A673 (cell line): Measurements from ENCODE around the gene RFX2. TPM values are rescaled to one million over a fixed set of nuclear protein-coding genes. Genes with fewer than 3 reads are reported as not detected.

Experiments used
- BruUV-seq: library from RNA; stranded (reverse); fragments of 400-500 nt; replicated peaks from 2 replicates; lab custom pipeline; 2021; lab: Mats Ljungman, UMichigan
- CTCF ChIA-PET: fragments of 300-600 bp; sonication (Branson Sonifier 250); formaldehyde crosslinking; loops from one replicate; lab custom pipeline; 2022; ENCODE audit warnings: antibody characterized with exemption; lab: Charles Lee
- POLR2A ChIA-PET: fragments of 300-600 bp; sonication (Branson Sonifier 250); formaldehyde crosslinking; loops from one replicate; lab custom pipeline; 2022; ENCODE audit warnings: antibody characterized with exemption; ENCODE audit not compliant: low non-redundant PET; lab: Charles Lee
- DNase-seq: peaks from one replicate; pipeline ENCODE4 v3.0.0-alpha.2; 2015; ENCODE audit warnings: low spot score
- H3K27ac ChIP-seq: fragments of 200-600 bp; sonication (generic); 2 replicates; pipeline ENCODE4 v1.5.1; 2016; ENCODE audit warnings: mixed run types, low read depth, mild to moderate bottlenecking, mixed read lengths, antibody characterized with exemption, low read length; ENCODE audit not compliant: poor library complexity, severe bottlenecking
- H3K27me3 ChIP-seq: fragments of 200-600 bp; sonication (generic); replicated peaks from 2 replicates; pipeline ENCODE4 v1.6.1; 2017; ENCODE audit warnings: mixed run types, low read depth, mild to moderate bottlenecking, mixed read lengths, antibody characterized with exemption, low read length; ENCODE audit not compliant: insufficient read depth, poor library complexity
- H3K36me3 ChIP-seq: fragments of 200-600 bp; sonication (generic); 2 replicates; pipeline ENCODE4 v1.6.1; 2016; ENCODE audit warnings: mixed run types, mild to moderate bottlenecking, mixed read lengths, antibody characterized with exemption, low read length; ENCODE audit not compliant: insufficient read depth, poor library complexity, severe bottlenecking
- H3K4me1 ChIP-seq: fragments of 200-600 bp; sonication (generic); 2 replicates; pipeline ENCODE4 v1.6.1; 2017; ENCODE audit warnings: mixed run types, mild to moderate bottlenecking, mixed read lengths, antibody characterized with exemption, low read length; ENCODE audit not compliant: insufficient read depth, poor library complexity, severe bottlenecking
- H3K4me3 ChIP-seq: fragments of 200-600 bp; sonication (generic); 2 replicates; pipeline ENCODE4 v1.5.1; 2016; ENCODE audit warnings: low read depth, mixed run types, mild to moderate bottlenecking, mixed read lengths, low read length; ENCODE audit not compliant: poor library complexity, severe bottlenecking
- H3K9me3 ChIP-seq: fragments of 200-600 bp; sonication (generic); 2 replicates; pipeline ENCODE4 v1.6.1; 2016; ENCODE audit warnings: mixed run types, low read depth, mild to moderate bottlenecking, mixed read lengths, antibody characterized with exemption, low read length; ENCODE audit not compliant: poor library complexity, severe bottlenecking
- EZH2 ChIP-seq: fragments of 200-600 bp; sonication (generic); IDR thresholded peaks from 2 replicates; pipeline ENCODE4 v1.6.1; 2017; ENCODE audit warnings: borderline replicate concordance, low read depth, mild to moderate bottlenecking, mixed read lengths, antibody characterized with exemption, low read length; ENCODE audit not compliant: poor library complexity, severe bottlenecking
- intact Hi-C: fragments of 100-400 bp; cut with micrococcal nuclease; formaldehyde crosslinking; loops from one replicate; pipeline ENCODE4 v1.10.0; 2022; ENCODE audit not compliant: unreplicated experiment
- total RNA-seq: library from RNA; stranded (reverse); gene quantifications from 2 replicates; pipeline ENCODE4 v1.2.3, GENCODE V29; 2021
- TF ChIP-seq, protein P1 (sequence below): fragments of 300-800, 200-600 bp; sonication (generic); conservative IDR thresholded peaks from 2 replicates; pipeline ENCODE4 v1.5.1; 2017; ENCODE audit warnings: low read depth, mild to moderate bottlenecking, antibody characterized with exemption, low read length, moderate library complexity, mixed read lengths

RFX2 gene
- total RNA-seq, 1 experiment from 2014 or later = 11.7 TPM

DNA sequence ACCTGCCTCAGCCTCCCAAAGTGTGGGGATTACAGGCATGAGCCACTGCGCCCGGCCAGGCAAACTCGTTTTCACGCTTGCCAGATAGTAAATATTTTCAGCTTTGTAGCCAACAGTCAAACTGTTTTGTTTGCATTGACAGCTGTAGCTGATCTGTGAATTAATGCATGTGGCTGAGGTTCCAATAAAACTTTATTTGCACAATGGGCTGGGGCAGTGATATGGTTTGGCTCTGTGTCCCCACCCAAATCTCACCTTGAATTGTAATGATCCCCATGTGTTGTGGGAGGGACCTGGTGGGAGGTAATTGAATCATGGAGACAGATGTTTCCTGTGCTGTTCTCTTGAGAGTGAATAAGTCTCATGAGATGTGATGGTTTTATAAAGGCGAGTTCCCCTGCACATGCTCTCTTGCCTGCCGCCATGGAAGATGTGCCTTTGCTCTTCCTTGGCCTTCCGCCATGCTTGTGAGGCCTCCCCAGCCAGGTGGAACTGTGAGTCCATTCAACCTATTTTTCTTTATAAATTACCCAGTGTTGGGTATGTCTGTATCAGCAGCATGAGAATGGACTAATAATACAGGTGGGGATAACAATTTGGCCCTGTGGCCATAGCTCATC, 110.0 kb downstream of the RFX2 start:
- no TSS peak for BruUV-seq
- no peaks in the 10 kb centered on the region for H3K36me3 ChIP-seq
- H3K27me3 ChIP-seq = no peaks in the 10 kb centered on the region
- H3K4me3 ChIP-seq = no peak overlapping the region
- ChIA-PET POLR2A (no interaction called here), CTCF (no interaction called here)
- no peaks in the 10 kb centered on the region for H3K9me3 ChIP-seq
- TF ChIP-seq EZH2 = no peak
- no peak for DNase-seq
- H3K27ac ChIP-seq = no peak overlapping the region
- H3K4me1 ChIP-seq = no peaks in the 10 kb centered on the region
- intact Hi-C loops = no loop called here

DNA sequence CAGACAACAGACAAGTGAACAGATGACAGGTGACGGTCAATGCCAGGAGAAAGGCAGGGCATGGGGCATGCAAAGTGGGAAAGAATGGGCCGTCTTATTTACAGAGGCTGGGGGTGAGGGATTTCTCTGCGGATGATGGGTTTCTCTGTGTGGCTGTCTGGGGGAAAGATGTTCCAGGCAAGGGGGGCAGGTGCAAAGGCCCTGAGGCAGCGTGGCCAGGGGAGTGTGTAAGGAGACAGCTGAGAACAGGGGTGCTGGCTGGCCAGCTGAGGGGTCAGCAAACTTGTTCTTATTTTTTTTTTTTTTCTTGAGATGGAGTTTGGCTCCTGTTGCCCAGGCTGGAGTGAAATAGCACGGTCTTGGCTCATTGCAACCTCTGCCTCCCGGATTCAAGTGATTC, 110.6 kb downstream of the RFX2 start:
- H3K27me3 ChIP-seq = no peaks in the 10 kb centered on the region
- BruUV-seq = no TSS peak
- no peaks in the 10 kb centered on the region for H3K9me3 ChIP-seq
- no peak overlapping the region for H3K27ac ChIP-seq
- H3K4me3 ChIP-seq = no peak overlapping the region
- CTCF ChIA-PET = no interaction called here
- no peaks in the 10 kb centered on the region for H3K4me1 ChIP-seq
- no peaks in the 10 kb centered on the region for H3K36me3 ChIP-seq
- intact Hi-C loops = no loop called here
- TF ChIP-seq, protein P1, sequence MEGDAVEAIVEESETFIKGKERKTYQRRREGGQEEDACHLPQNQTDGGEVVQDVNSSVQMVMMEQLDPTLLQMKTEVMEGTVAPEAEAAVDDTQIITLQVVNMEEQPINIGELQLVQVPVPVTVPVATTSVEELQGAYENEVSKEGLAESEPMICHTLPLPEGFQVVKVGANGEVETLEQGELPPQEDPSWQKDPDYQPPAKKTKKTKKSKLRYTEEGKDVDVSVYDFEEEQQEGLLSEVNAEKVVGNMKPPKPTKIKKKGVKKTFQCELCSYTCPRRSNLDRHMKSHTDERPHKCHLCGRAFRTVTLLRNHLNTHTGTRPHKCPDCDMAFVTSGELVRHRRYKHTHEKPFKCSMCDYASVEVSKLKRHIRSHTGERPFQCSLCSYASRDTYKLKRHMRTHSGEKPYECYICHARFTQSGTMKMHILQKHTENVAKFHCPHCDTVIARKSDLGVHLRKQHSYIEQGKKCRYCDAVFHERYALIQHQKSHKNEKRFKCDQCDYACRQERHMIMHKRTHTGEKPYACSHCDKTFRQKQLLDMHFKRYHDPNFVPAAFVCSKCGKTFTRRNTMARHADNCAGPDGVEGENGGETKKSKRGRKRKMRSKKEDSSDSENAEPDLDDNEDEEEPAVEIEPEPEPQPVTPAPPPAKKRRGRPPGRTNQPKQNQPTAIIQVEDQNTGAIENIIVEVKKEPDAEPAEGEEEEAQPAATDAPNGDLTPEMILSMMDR = no peak
- no peak for TF ChIP-seq EZH2
- DNase-seq = no peak
- POLR2A ChIA-PET = no interaction called here

GRCh38 chr19:5997371-5997770, 112.9 kb downstream of the RFX2 start:
- intact Hi-C loops = no loop called here
- POLR2A ChIA-PET = no interaction called here
- Histone ChIP-seq H3K4me3 (no peak overlapping the region), H3K36me3 (no peaks in the 10 kb centered on the region), H3K4me1 (no peaks in the 10 kb centered on the region), H3K27me3 (no peaks in the 10 kb centered on the region), H3K27ac (no peak overlapping the region), H3K9me3 (no peaks in the 10 kb centered on the region)
- CTCF ChIA-PET = no interaction called here
- DNase-seq = no peak
- TF ChIP-seq, protein P1 = no peak; the same call in 1 of the 2 replicates
- TF ChIP-seq EZH2 = no peak
- no TSS peak for BruUV-seq
